ENCODE results near the gene ASB1. TPM values are rescaled to one million over a fixed set of nuclear protein-coding genes. Genes with fewer than 3 reads are reported as not detected.

ASB1 gene
- total and polyA plus RNA-seq, 2 of the 13 experiments (the other 11 are each of a cell fraction or from before 2014, with no cell fraction given), result 48.6 to 49.2 TPM

- DNase-seq (ENCODE audit: low spot score) (no peak), FAIRE-seq (no peak), ATAC-seq (no peak)
- Histone ChIP-seq H3K79me2 (ENCODE audit: insufficient read depth, low read length) (no peaks in the 10 kb centered on the region), H3K36me3 (replicated peaks in 1 of 2; ENCODE audit: control insufficient read depth in 1 of 2, insufficient read depth in 2 of 2, low read length in 2 of 2) (no peaks in the 10 kb centered on the region), H3K4me2 (ENCODE audit: low read depth, low read length) (no peak overlapping the region), H3K4me1 (ENCODE audit: insufficient read depth, low read length) (0 out of 2 replicates have a peak, but pooled peaks cover 5% of the 10 kb centered on the region), H4K20me1 (ENCODE audit: insufficient read depth, low read length) (no peaks in the 10 kb centered on the region), H3K9me3 (ENCODE audit: low read length) (no peaks in the 10 kb centered on the region), H3K27ac (ENCODE audit: extremely low read length, insufficient read depth, low read length) (no peak overlapping the region), H3K4me3 (replicated peaks in 1 of 3; ENCODE audit: insufficient read depth in 1 of 3, low read depth in 2 of 3, low read length in 3 of 3) (no peak overlapping the region), H3K27me3 (ENCODE audit: control insufficient read depth in 1 of 2, insufficient read depth in 2 of 2, low read length in 2 of 2) (no peaks in the 10 kb centered on the region), H3K9ac (ENCODE audit: insufficient read depth, low read depth, low read length) (no peak overlapping the region), H2AFZ (ENCODE audit: low read length) (no peak overlapping the region)
- TF ChIP-seq HNRNPUL1 (IDR thresholded peaks at IDR 0.05; ENCODE audit: low read depth, low read length) (no peak), ZSCAN30 (CRISPR knock-in tag; IDR thresholded peaks at IDR 0.05) (no peak), DBP (CRISPR knock-in tag; IDR thresholded peaks at IDR 0.05; ENCODE audit: not compliant biosample characterization) (no peak), PRPF4 (IDR thresholded peaks at IDR 0.05; ENCODE audit: low read depth, low read length, poor library complexity, severe bottlenecking) (no peak), SP4 (CRISPR knock-in tag; IDR thresholded peaks at IDR 0.05) (no peak), SATB2 (CRISPR knock-in tag; IDR thresholded peaks at IDR 0.05) (no peak), ZNF407 (CRISPR knock-in tag; IDR thresholded peaks at IDR 0.05; ENCODE audit: not compliant biosample characterization) (no peak), SIX4 (CRISPR knock-in tag; IDR thresholded peaks at IDR 0.05) (no peak), LBX2 (CRISPR knock-in tag; IDR thresholded peaks at IDR 0.05; ENCODE audit: borderline replicate concordance) (no peak), IRF9 (CRISPR knock-in tag; IDR thresholded peaks at IDR 0.05; ENCODE audit: borderline replicate concordance) (no peak)
- intact Hi-C loops (cut with micrococcal nuclease; ENCODE audit: unreplicated experiment) (no loop called here), in situ Hi-C loops (cut with HindIII; ENCODE audit: extremely low pct_ligation_motif_present, low pct_unique_long_range_greater_than_20kb) (no loop called here)
- ChIA-PET CTCF (ENCODE audit: low intra/inter-chr PET ratio, low total read pairs) (no interaction called here), POLR2A (no interaction called here)
- WGBS (ENCODE audit: low lambda C conversion rate), result 72% methylated on average over 5 of the region's 5 CpGs
- no TSS peak for BruUV-seq (replicated peaks)
These were observed 66.7 kb downstream of the ASB1 start for GRCh38 chr2:238493411-238493810.

Data from HepG2 (cell line).